Nephron progenitor cell (in vitro differentiated cells): ENCODE data around the gene LYSMD2.

Source experiments
- DNase-seq: peaks from one replicate; pipeline ENCODE4 v3.0.0; 2021
- H3K27ac Mint-ChIP-seq: 2 replicates; pipeline ENCODE4 v1.8.0; 2021; ENCODE audit warnings: mild to moderate bottlenecking, moderate library complexity, mixed read lengths
- H3K27me3 Mint-ChIP-seq: 2 replicates; pipeline ENCODE4 v1.8.0; 2021; ENCODE audit warnings: mild to moderate bottlenecking, low read depth, mixed read lengths; ENCODE audit not compliant: poor library complexity
- H3K36me3 Mint-ChIP-seq: 2 replicates; pipeline ENCODE4 v1.8.0; 2021; ENCODE audit warnings: low read depth, mixed read lengths
- H3K4me1 Mint-ChIP-seq: 2 replicates; pipeline ENCODE4 v1.8.0; 2021; ENCODE audit warnings: mixed read lengths
- H3K4me3 Mint-ChIP-seq: 2 replicates; pipeline ENCODE4 v1.8.0; 2021; ENCODE audit warnings: mild to moderate bottlenecking, moderate library complexity, mixed read lengths
- H3K9me3 Mint-ChIP-seq: 2 replicates; pipeline ENCODE4 v1.8.0; 2021; ENCODE audit warnings: mild to moderate bottlenecking, moderate library complexity, mixed read lengths
- TF ChIP-seq, protein P1 (sequence below): fragments of 200-600 bp; sonication (generic); IDR thresholded peaks from 2 replicates; pipeline ENCODE4 v1.5.0; 2021; ENCODE audit warnings: antibody characterized with exemption

The LYSMD2 gene

DNA sequence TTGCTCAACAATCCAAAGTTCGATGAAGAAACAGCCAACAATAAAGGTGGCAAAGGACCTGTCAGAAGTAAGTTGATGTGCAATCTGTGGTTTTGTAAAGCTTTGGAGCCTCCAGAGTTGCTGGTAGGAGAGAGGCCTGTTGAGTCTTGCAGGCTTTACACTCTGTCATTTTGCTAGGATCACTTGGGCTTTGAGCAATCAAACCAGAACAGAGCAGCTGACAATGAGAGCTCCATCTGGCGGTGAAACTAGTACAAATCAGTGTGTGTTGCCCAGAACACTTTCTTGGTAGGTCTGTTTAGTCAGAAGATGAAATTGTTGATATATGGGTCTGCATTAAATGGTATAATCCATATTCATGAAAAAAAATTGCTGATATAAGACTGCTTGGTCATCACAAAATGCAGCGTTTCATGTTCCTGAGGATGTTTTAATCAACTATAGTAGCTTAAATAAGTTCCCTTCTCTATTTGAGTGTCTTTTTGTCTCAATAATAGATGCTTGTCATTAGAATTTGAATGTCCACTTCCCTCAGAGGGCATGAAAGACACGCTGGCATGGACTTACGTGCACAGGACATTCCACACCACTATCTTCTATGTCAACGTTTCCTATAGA is 39.6 kb upstream of the LYSMD2 start:
- H3K27ac Mint-ChIP-seq = no peak overlapping the region
- TF ChIP-seq, protein P1, sequence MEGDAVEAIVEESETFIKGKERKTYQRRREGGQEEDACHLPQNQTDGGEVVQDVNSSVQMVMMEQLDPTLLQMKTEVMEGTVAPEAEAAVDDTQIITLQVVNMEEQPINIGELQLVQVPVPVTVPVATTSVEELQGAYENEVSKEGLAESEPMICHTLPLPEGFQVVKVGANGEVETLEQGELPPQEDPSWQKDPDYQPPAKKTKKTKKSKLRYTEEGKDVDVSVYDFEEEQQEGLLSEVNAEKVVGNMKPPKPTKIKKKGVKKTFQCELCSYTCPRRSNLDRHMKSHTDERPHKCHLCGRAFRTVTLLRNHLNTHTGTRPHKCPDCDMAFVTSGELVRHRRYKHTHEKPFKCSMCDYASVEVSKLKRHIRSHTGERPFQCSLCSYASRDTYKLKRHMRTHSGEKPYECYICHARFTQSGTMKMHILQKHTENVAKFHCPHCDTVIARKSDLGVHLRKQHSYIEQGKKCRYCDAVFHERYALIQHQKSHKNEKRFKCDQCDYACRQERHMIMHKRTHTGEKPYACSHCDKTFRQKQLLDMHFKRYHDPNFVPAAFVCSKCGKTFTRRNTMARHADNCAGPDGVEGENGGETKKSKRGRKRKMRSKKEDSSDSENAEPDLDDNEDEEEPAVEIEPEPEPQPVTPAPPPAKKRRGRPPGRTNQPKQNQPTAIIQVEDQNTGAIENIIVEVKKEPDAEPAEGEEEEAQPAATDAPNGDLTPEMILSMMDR = peak; percentile 64
- H3K4me3 Mint-ChIP-seq = no peak overlapping the region
- peaks cover 5% of the 10 kb centered on the region for H3K27me3 Mint-ChIP-seq
- peak; percentile 63 for DNase-seq
- H3K9me3 Mint-ChIP-seq = no peaks in the 10 kb centered on the region
- H3K4me1 Mint-ChIP-seq = no peaks in the 10 kb centered on the region
- H3K36me3 Mint-ChIP-seq = no peaks in the 10 kb centered on the region

DNA sequence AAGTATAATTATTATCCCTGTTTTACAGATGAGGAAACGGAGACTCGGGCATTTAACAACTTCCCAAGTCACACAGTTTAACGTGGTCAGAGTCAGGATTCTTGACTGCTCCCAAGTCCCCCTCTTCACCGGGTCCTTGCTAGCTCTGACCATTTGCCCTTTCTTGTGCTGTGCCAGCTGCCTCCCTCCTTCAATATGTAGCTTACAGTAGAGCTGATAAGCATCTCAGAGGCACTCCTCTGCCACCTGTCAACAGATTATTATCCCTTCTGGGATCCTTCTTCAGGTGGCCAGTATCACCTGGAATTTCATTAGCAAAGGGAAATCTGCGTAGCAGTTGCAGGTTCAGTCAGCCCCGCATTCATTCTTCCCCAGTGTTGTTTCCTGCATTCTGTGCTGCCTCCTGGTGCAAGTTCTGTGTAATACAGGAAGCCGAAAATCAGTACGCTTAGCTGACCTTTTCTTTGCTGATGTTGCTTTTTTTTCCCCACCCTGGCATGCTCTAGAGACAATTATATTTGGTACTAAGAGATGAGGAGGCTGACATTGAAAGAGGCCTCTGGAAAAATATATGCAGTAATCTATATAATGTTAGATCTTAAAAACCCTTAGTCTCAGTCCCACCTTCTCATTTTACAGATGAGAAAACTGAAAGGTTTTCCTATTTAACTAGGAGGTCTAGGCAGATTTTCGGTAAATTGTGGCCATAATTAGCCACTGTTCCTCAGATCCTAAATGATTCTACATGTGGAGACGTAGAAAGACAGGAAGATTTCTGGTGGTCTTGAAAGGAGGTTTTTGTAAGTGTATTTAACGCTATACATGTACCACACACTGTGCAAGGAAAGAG is 38.7 kb upstream of the LYSMD2 start:
- H3K4me3 Mint-ChIP-seq = no peak overlapping the region
- H3K27ac Mint-ChIP-seq = no peak overlapping the region
- TF ChIP-seq, protein P1 = peak; percentile 76
- peaks cover 7% of the 10 kb centered on the region for H3K27me3 Mint-ChIP-seq
- no peaks in the 10 kb centered on the region for H3K36me3 Mint-ChIP-seq
- no peaks in the 10 kb centered on the region for H3K9me3 Mint-ChIP-seq
- peak; percentile 60 for DNase-seq
- no peaks in the 10 kb centered on the region for H3K4me1 Mint-ChIP-seq

DNA sequence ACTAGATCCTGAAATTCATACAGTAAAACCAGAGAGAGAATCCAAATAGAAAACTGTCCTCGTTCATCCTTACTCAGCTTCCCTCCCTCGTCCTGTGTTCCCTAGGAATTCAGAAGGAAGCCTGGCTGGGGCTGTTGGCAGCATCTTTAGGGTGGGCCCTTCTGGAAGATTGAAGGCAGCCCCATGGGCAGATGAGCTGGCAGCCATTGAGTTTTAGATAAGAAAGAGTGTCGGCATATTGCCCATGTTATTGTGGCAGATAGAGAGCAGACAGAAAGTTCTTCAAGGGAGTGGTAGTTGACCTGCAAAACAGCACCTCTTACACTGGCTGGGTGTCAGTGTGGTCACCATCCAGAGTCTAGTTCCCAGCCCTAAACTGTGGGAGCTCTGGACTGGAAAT is 37.5 kb upstream of the LYSMD2 start:
- peak overlapping the region; percentile 66 for H3K27ac Mint-ChIP-seq
- DNase-seq = no peak
- H3K4me3 Mint-ChIP-seq = no peak overlapping the region
- no peaks in the 10 kb centered on the region for H3K36me3 Mint-ChIP-seq
- no peaks in the 10 kb centered on the region for H3K9me3 Mint-ChIP-seq
- H3K4me1 Mint-ChIP-seq = peaks cover 10% of the 10 kb centered on the region
- peaks cover 7% of the 10 kb centered on the region for H3K27me3 Mint-ChIP-seq
- TF ChIP-seq, protein P1 = no peak

DNA sequence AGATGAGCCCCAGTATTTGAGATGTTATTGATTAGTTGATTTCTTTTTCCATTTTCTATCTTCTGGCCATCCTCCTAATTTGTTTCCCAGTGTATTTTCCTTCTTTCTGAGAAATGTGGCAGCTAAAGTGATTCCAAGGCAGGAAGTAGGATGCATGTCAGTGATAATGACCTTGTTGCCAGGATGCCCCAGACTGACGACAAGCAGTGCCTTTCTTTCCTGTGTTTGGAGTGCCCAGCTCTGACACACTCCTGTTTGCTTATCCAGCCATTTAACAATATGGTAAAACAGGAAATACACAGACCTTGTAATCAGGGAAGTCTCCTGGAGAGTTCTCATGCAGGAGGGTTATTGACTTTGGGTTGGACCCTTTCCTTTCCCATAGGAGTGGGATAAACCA is 34.3 kb upstream of the LYSMD2 start:
- peaks cover 7% of the 10 kb centered on the region for H3K27me3 Mint-ChIP-seq

DNA sequence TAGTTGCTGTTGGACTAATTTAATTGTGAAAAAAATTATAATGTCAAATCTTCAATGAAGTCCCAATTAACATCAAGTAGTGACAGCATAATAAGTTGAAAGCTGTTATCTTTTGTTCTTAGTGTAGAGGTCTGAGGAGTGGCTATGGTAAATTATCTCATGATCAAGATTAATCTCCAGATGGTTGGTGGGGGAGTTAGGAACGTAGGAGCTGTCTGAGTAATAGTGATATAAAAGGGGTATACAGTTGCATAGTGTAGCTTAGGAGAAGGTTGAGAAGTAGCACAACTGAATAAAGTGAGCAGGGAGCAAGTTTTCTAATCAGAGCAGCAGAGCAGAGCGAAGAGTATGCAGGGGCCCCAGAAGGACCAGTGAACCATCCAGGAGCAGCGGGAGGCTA is 33.4 kb upstream of the LYSMD2 start:
- peaks cover 11% of the 10 kb centered on the region for H3K4me1 Mint-ChIP-seq
- no peaks in the 10 kb centered on the region for H3K9me3 Mint-ChIP-seq
- no peak overlapping the region for H3K4me3 Mint-ChIP-seq
- peaks cover 7% of the 10 kb centered on the region for H3K27me3 Mint-ChIP-seq
- H3K36me3 Mint-ChIP-seq = peaks cover 5% of the 10 kb centered on the region
- DNase-seq = no peak
- TF ChIP-seq, protein P1 = no peak
- H3K27ac Mint-ChIP-seq = no peak overlapping the region

More for the DNA sequence above, 34.3 kb upstream of the LYSMD2 start:
- TF ChIP-seq, protein P1 = no peak
- DNase-seq = no peak
- Mint-ChIP-seq H3K9me3 (no peaks in the 10 kb centered on the region), H3K36me3 (peaks cover 5% of the 10 kb centered on the region), H3K4me3 (no peak overlapping the region), H3K4me1 (peaks cover 11% of the 10 kb centered on the region), H3K27ac (no peak overlapping the region)
